IPS-11a (cell line): ENCODE data around the gene DGKB.

Experiments used
- H3K4me3 ChIP-seq: one replicate; pipeline ENCODE4 v1.5.1; 2013; ENCODE audit warnings: low read depth, low read length, control low read depth

DGKB gene

DNA sequence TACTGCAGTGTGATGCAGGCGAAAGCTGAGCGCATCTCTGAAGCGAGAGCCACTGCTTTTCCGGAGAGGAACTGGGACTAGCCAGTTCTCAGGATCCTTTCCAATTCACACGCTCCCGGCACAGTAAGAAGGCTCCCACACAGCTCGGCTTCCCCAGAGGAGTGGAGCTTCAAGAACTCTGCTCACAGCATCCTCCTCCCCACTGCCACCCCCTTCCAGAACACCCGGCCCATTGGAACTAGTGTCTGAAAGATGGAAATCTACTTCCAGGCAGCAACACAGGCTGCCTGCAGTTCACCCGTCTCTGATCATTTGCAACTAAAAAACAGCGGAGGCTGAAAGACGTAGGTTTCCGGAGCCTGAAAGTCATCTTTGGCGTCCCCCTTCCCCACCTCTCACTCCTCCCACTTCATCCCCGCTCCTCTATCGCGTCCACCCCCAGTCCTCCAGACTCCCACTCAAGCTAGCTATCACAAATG is at the start of gene DGKB:
Gene DGKB (minus strand): TSS at position 163 of the 479 bp plus-strand sequence.
- peak within 1 kb of the TSS; percentile 37 for H3K4me3 ChIP-seq

DNA sequence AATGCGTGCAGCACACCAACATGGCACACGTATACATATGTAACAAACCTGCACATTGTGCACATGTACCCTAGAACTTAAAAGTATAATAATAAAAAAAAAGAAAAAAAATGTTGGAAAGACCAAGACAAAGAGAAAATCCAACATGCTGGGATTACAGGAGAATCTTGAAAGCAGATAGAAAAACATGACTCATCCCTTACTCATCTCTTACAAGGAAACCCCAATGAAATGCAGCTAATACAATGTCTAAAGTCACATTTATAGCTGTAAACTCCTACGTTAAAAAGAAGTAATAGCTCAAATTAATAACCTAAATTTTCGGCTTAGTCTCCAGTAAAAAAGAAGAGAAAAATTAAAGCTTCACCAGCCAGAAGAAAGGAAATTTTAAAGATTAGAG is 47.5 kb upstream of the DGKB start:
- no peak overlapping the region for H3K4me3 ChIP-seq

DNA sequence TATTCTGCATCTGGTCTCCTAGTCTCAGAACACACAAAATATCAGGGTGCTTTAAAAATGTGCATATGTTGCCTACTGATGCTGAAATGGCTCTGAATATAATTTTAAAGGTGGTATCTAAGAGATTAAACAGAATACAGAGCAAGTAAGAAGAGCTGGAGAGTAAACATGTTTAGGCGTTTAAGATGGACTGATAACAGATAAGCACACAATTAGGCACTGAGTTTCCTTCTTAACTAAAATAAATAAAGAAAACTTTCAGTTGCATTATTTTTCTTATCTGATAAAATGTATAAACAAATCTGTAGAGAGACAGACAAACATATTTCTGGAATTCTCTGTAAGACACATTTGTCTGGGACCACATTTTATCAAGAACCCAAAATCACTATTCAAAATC is 35.6 kb upstream of the DGKB start:
- H3K4me3 ChIP-seq: no peak overlapping the region

DNA sequence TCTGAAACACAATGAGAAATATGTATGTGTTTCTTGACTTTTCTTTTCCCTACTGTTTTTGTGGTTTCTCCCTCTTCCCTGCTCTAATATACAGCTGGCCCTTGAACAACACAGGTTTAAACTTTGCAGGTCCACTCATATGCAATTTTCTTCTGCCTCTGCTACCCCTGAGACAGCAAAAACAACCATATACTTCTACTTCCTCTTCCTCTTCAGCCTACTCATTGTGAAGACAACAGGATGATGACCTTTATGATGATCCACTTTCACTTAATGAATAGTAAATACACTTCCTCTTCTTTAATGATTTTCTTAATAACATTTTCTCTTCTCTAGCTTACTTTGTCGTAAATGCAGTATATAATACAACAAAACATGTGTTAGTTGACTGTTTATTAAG is 35.0 kb upstream of the DGKB start:
- no peak overlapping the region for H3K4me3 ChIP-seq

DNA sequence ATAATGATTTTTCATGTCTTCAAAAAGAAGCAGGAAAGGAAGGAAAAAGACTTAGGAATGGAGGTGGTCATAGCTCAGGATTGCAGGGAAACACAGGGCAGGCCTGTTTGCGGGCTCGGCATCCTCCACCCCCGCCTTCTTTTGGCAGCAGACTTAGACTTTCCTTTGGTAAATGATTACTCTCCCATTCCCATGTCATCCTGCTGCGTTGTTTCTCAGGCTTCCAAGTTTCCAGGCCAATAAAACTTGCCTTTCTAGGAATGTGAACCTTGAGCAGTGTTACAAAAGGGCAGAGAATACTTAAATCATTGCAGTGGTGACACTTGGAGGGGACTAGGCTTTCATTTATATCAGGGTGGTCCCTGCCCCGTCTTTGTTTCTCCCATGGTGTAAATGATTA is 34.0 kb upstream of the DGKB start:
- H3K4me3 ChIP-seq: no peak overlapping the region

DNA sequence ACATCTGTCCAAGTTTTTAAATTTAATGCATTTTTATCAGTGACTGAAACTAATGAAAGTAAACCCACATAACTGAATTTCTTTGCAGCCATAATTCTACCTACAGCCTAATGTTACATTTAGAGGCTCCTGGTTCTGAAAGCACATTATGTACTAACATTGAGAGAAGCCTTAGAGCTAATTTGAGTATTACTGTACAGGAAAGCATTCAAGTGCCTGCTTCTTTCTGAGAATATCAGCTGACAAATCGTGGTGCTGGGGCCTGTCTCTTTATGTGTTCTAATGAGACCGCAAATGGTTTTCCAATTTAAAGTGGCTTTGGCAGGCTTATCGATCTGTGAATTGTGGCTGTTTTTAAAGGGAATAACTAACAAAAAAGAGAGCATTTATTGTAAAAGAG is 32.3 kb upstream of the DGKB start:
- H3K4me3 ChIP-seq: no peak overlapping the region

DNA sequence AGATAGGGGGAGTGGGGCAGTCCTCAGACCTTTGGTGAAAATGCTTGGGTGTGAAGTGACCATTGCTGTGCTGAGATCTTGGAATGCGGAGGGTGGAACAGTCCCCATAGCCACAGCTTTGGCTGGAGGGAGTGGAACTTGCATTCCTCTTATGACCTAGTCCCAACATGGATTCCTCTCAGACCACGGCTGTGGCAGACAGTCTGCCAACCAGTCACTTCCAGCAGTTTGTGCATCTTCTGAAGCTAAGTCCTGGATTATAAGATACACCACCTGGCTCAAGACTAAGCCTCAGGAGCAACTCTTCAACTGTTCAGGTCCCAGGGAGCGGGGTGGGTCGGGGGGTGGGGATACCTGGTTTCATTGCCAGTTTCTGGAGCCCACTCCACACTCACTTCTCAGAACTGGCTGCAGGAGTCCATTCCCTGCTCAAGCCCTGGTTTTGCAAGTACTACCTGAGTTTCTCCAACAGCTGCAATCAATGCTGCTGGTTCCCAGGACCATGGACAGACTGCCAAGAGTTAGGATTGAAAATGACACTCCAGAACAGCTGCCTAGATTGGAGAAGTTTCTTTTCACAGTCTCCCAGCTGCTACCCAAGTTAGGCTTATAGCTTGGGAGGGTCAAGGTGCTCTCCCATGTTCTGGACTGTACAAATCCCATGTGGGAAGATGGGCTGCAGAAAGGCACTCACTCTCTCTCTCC is 29.1 kb upstream of the DGKB start:
- H3K4me3 ChIP-seq: no peak overlapping the region

DNA sequence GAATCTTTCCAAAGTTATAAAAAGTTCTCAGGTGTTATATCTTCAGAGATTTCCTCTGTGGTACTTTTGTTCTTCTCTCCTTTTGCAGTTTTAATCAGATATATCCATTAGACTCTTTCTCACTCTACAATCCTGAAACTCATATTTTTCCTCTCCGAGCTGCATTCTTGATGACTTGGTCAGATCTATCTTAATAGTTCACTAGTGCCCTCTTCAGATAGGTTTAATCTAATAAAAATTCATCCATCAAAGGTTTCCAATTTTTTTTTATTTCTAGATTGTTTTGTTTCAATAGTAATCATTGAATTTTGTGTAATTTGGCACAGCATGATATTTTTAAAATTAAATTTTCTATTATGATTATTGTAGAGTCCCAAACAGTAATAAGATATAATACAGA is 21.8 kb upstream of the DGKB start:
- H3K4me3 ChIP-seq: no peak overlapping the region

DNA sequence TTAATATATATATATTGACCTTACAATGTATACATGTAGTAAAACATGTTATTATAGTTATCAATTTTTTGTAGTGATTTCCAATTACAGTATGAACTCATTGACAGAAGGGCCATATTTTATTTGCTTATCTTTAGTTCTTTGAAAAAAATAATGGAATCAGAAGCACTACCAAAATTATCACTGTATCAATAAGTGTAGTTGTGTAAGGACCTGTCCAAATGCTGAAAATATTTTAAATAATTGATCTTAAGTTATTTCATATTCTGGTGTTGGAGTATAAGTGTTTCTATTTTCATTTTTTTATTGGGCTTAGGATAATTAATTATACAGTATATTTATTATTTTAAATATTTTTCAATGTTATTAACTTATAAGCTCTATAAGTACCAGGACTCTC is 8.5 kb upstream of the DGKB start:
- H3K4me3 ChIP-seq: no peak overlapping the region

DNA sequence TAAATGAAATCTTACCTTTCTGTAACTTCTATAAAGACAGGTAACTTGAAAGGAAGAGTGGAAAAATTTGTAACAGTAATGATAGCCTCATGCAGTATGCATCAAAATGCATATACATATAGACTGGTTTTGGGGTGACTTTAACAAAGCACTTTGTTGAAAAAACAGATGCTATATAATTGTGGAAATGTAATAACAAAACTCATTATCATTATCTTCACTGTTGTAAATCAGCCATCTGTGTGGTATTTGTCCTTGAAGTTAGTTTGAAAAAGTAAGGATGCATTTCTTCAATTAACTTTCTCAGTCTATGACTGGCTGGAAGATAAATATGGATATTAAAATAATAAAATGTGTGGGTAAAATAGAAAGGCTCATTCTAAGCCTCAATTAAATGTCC is 6.1 kb upstream of the DGKB start:
- H3K4me3 ChIP-seq: no peak overlapping the region

DNA sequence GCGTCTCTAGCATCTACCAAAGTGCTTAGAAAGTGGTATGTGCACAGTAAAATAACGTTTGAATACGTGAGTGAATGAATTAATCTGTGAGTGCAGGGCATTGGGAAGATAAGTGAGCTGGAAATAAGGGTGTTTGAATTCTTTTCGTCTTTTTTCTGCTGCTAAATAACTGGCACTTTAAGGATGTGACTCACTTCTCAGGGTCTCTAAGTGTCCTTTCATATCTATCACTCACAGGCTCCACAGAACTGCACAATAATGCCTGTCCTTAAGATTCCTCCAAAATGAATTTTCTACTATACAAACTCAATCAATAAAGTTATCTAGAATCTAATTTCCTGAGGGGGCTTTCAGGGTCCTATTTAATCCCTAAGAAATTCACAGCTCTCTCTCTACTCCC is 3.2 kb upstream of the DGKB start:
- no peak overlapping the region for H3K4me3 ChIP-seq

DNA sequence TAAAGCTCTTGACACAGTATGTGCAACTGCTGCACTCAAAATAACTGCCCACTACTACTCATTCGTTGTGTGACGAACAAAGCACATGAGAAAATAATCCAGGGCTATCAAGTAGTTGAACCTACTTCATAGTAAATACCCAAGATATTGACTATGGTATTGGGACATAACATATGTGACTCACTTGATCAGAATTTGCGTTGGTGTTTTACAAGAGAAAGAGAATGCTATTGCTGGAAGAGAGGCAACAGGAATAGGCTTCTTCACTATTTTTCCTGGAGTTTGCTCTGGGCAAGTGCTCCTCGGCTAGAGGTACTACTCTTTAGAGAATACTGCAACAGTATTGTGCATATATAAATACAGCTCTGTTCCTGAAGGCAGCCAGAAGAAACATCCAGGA is 2.5 kb downstream of the DGKB start:
- no peak overlapping the region for H3K4me3 ChIP-seq

DNA sequence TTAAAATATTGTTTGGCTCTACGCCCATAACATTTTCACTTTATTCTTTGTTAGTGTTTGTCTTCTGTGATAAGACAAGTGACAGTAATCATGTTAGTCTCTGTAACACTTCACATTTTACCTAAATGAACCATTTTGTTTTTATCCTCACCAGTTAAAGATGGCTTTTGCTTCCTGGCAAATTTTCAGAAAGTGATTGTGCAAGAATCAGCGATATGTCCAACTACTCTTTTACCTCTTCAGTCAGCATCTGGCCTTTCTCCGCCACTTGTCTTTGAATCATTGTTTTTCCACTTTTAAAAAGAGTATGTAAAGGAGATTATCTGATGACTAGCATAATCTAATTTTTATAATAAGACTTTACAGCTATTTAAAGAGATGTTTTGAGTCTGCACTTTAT is 3.5 kb downstream of the DGKB start:
- no peak overlapping the region for H3K4me3 ChIP-seq

DNA sequence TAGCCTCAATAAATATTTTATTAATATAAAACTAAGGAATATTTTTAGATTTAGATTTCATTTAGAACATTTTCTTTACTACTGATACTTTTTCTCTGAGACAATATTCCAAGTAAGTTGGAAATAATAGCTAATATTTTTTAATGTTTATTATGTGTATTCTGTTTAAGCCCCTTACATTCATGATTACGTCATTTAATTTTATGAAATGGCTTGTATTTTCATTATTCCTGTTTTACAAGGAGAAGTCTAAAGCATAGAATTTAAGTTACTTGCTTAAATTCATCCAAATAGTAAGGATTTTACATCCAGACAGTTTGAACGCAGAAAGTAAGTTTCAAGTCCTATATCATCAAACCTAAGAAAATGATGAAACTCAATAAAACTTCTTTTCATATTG is 6.1 kb downstream of the DGKB start:
- no peak overlapping the region for H3K4me3 ChIP-seq

DNA sequence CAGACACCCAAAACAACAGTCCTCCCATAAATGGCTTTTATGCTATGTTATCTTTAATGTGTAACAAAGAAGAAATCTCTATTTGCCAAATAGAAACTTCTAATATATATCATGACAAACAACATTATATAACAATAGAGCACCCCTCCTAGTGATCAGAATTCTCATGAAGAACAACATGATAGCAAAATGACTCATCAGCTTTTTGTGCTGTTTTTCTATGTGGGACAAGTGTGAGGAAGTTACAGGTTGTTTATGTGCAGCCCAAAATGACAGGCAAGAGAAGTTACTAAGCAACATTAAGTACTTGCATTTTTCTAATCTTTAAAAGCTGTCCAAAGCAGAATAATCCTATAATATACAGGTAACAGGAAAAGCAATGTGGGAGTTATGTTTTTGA is 7.7 kb downstream of the DGKB start:
- no peak overlapping the region for H3K4me3 ChIP-seq

DNA sequence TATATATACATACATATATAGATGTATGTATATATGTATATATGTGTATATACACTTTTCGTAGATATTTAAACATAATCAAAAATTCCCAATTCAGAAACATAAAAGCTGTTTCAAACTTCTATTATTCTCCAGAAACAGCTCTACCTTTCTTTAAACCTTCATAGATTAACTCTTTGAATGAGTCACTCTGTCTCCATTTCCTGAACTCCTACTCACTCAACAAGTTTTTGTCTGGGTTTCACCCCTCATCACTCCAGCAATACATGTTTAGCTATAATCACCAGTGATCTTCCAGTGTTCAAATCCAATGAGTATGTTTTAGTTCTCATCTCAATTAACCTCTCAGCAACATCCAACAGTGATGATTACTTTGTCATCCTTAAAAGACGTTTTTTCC is 9.6 kb downstream of the DGKB start:
- no peak overlapping the region for H3K4me3 ChIP-seq

DNA sequence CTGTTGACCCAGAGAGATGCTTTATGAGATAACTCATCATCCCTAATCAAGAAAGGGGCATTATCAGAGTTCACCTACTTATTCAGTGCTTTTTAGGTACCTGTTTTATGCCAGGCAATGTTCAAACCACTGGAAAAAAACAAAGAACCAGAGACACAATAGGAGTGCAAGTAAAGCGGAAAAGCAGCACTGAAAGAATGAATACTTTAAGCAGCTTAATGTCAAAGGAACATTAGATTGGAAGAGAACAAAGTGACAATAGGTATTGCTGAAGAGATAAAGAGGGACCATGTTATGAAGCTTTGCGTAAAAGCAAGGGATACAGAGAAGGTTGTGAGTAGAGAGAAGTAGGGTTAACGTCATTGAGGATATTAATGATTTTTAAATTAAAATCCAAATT is 11.3 kb downstream of the DGKB start:
- no peak overlapping the region for H3K4me3 ChIP-seq

DNA sequence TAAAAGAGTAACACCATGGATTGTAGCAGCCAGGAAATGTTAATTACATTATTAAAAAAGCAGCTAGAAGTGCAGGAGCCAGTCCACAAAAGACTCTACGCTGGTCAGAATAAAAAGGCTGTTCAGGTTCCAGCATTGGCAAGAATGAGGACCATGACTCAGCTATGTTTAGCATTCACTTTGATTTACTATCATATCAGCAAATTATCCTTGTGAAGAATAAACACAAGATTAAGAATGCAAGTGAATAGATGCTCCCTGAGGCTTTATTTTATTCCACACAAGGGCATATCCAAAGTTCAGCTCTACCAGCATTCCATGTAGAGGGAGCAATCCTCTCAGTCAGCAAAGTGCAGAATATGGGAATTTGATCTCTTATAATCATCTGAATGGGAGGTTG is 13.6 kb downstream of the DGKB start:
- no peak overlapping the region for H3K4me3 ChIP-seq

DNA sequence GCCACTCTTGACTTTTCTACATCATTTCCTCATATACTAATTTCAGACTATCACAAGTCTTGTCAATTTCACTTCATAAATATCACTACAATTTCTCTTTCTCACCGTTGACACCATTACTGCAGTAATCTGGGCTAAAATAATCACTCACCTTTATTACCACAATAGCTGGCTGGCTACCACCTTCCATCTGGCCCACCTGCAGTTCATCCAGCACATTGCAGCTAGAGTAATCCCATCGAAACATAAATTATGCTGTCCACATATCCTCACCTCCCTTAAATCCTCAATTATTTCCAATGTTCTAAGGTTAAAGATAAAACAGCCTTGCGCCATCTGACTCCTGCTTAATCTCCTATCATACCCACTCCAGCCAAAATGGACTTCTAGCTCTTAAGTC is 16.0 kb downstream of the DGKB start:
- H3K4me3 ChIP-seq: no peak overlapping the region

DNA sequence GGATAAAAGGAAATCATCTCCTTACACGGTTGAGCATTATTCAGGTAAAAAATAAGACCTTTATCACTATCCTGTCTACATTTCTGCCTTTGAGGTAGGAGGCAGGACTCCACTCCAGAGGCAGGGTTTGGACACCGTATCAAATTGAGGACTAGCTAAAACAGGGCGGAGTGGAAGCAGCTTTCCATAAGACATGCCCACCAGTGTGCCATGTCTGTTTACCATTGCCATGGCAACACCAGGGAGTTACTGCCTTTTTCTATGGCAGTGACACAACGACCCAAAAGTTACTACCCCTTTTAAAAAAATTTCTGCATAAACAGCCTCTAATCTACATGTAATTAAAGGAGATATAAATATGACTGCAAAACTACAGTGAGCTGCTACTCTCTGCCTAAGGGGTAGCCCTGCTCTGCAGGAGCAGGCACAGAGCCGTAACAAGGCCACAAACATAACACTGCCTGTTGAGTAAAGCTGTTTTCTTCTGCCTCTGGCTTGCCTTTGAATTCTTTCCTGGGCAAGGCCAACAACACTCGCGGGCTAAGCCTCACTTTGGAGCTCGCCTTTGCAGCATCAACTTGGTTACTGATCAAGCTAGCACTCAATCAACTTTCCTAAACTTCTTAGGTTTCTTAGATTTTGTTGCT is 26.5 kb downstream of the DGKB start:
- no peak overlapping the region for H3K4me3 ChIP-seq

DNA sequence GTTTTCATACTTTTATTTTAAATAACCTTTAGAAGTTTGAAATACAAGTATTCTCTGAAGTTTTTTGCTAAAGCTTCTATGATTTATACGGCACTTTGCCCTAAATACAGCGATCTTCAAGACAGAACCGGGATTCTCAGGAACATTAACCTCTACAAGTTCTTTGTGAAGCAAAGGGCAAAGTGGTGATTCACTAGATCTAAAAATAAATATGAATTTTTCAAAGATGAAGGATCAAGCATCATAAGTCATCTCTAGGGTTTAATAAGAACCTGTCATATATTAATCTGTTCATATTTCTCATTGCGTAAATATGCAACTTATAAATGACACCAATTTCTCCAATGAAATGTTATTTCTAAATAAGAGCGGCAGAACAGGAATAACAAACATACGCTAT is 30.7 kb downstream of the DGKB start:
- H3K4me3 ChIP-seq: no peak overlapping the region

DNA sequence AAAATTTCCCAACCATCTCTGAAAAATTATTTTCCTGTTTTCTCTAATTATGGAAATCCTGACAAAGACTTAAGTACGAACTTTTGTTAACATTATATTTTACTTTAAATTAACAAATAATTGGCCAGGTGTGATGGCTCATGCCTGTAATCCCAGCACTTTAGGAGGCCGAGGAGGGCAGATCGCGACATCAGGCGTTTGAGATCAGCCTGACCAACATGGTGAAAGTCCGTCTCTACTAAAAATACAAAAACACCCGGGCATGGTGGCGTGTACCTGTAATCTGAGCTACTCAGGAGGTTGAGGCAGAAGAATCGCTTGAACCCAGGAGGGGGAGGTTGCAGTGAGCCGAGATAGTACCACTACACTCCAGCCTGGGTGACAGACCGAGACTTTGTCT is 32.2 kb downstream of the DGKB start:
- H3K4me3 ChIP-seq: no peak overlapping the region

DNA sequence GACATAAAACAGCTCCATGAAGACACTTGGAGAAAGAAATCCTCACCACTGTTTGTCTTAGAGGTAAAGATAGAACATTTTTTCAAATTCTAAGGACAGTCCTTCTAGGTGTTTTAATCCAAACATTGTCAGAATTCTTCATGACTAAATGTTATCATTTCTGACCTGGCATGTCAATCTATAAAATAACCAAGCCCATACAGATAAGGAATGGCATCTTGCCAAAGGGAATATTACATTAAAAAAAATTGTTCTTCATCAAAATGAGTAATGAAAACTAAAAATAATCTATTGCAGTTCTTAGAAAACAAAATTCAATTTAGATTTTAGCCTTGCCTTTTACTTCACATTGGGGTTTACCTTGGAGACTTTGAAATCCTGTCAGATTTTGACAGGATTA is 33.6 kb downstream of the DGKB start:
- no peak overlapping the region for H3K4me3 ChIP-seq
